ENCODE measurements around the gene PTPRE.

DNA sequence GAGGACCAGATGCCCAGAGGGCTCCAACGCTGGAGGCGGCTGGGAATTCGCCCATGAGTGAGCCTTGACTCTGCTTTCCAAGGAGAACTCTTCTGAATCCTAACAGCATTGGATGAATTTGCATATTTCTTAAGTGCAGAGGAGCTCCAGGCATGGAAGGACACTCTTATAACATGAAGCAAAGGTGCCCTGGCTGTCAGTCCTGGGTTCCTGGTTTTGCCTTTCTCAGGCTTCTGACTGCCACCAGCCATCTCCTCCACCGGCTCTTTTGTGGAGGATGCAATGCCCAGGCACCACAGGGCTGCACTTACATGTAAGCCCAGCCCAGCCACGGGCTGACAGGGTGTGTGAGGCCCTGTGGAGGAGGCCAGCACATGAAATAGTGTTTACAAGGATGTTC is 22.4 kb upstream of the PTPRE start:
- TF ChIP-seq EZH2 (IDR thresholded peaks at IDR 0.05) (no peak), POLR2AphosphoS5 (IDR thresholded peaks at IDR 0.05; ENCODE audit: borderline replicate concordance, low read depth, low read length) (no peak), FOXP2 (optimal IDR thresholded peaks at IDR 0.05; ENCODE audit: control extremely low read depth, extremely low read length, insufficient read depth) (no peak)
